Fibroblast of skin of left biceps (primary cell): ENCODE results near the gene SLC25A21.
A peak's percentile ranks its signal among the peaks of the same experiment; 100 is the strongest.

Source experiments
- DNase-seq, 2 experiments: peaks; one replicate each; pipeline ENCODE4 v3.0.0-alpha.2; 2013; ENCODE audit warnings: low read depth in 2 of 2

SLC25A21 gene

GRCh38 chr14:36662543-36663403 is 509.6 kb downstream of the SLC25A21 start:
- no peak for DNase-seq

GRCh38 chr14:36662258-36662542 is 510.2 kb downstream of the SLC25A21 start:
- DNase-seq: no peak

GRCh38 chr14:36661506-36662257 is 510.7 kb downstream of the SLC25A21 start, which contains the start of gene PAX9:
Gene PAX9 (plus strand): TSS chr14:36661860. CDS start chr14:36662090, 230 bp downstream.
- peak; percentile 8 to 13 for DNase-seq

- no peak for DNase-seq
These were observed 511.5 kb downstream of the SLC25A21 start for GRCh38 chr14:36660736-36661505.

GRCh38 chr14:36659822-36660735 is 512.3 kb downstream of the SLC25A21 start:
- DNase-seq: no peak

GRCh38 chr14:36659010-36659821 is 513.2 kb downstream of the SLC25A21 start:
- DNase-seq: no peak

GRCh38 chr14:36658123-36659009 is 514.0 kb downstream of the SLC25A21 start:
- no peak for DNase-seq

- DNase-seq: no peak
These were observed 514.8 kb downstream of the SLC25A21 start for GRCh38 chr14:36657399-36658122.

GRCh38 chr14:36656687-36657398 is 515.6 kb downstream of the SLC25A21 start:
- DNase-seq: no peak

- DNase-seq: no peak
These were observed 516.3 kb downstream of the SLC25A21 start for GRCh38 chr14:36655963-36656686.

- no peak for DNase-seq
These were observed 516.8 kb downstream of the SLC25A21 start for GRCh38 chr14:36655571-36655962.

GRCh38 chr14:36654794-36655381 is 517.5 kb downstream of the SLC25A21 start:
- no peak for DNase-seq

GRCh38 chr14:36653962-36654793 is 518.2 kb downstream of the SLC25A21 start:
- no peak for DNase-seq

- DNase-seq: no peak
These were observed 519.0 kb downstream of the SLC25A21 start for GRCh38 chr14:36653413-36653812.

- no peak for DNase-seq
These were observed 519.7 kb downstream of the SLC25A21 start for GRCh38 chr14:36652542-36653201.
